HAP-1 (cell line): ENCODE data around the gene EMC9.

Experiments
- DNase-seq, 2 experiments: peaks; one replicate each; pipeline ENCODE4 v3.0.0-alpha.2; 2016 to 2020; ENCODE audit warnings: low spot score in 2 of 2
- H3K27me3 ChIP-seq: fragments of 250-450 bp; sonication (Bioruptor Pico); 2 replicates; pipeline ENCODE4 v1.5.1; 2020; ENCODE audit warnings: low read depth, mild to moderate bottlenecking, moderate library complexity
- H3K36me3 ChIP-seq: fragments of 250-450 bp; sonication (Bioruptor Pico); replicated peaks from 2 replicates; pipeline ENCODE4 v1.5.1; 2020; ENCODE audit warnings: mild to moderate bottlenecking
- H3K4me1 ChIP-seq: fragments of 250-450 bp; sonication (Bioruptor Pico); 2 replicates; pipeline ENCODE4 v1.5.1; 2020; ENCODE audit warnings: mild to moderate bottlenecking
- H3K4me3 ChIP-seq: fragments of 250-450 bp; sonication (Bioruptor Pico); 2 replicates; pipeline ENCODE4 v1.5.1; 2020; ENCODE audit warnings: mild to moderate bottlenecking, moderate library complexity
- H3K9me3 ChIP-seq: fragments of 250-450 bp; sonication (Bioruptor Pico); 2 replicates; pipeline ENCODE4 v1.5.1; 2020; ENCODE audit warnings: mild to moderate bottlenecking, moderate library complexity
- in situ Hi-C: fragments of 300-500 bp; cut with MboI; formaldehyde crosslinking; loops from 3 replicates; pipeline ENCODE4 v1.14.3; 2020; ENCODE audit warnings: low sequenced_read_pairs, inconsistent platforms, mixed read lengths

Gene EMC9

GRCh38 chr14:24149302-24149969 lies 8.0 kb upstream of the EMC9 start:
- Histone ChIP-seq H3K4me3 (no peak overlapping the region), H3K4me1 (peaks cover 11% of the 10 kb centered on the region), H3K27me3 (no peaks in the 10 kb centered on the region), H3K9me3 (no peaks in the 10 kb centered on the region), H3K36me3 (peaks cover 62% of the 10 kb centered on the region)
- no peak for DNase-seq
- in situ Hi-C loops: no loop called here

GRCh38 chr14:24147761-24148428 lies 6.5 kb upstream of the EMC9 start:
- peak overlapping the region; percentile 94 for H3K4me3 ChIP-seq
- DNase-seq: no peak
- H3K9me3 ChIP-seq: no peaks in the 10 kb centered on the region
- peaks cover 11% of the 10 kb centered on the region for H3K4me1 ChIP-seq
- peaks cover 62% of the 10 kb centered on the region for H3K36me3 ChIP-seq
- no peaks in the 10 kb centered on the region for H3K27me3 ChIP-seq
- in situ Hi-C loops: no loop called here

- Histone ChIP-seq H3K9me3 (no peaks in the 10 kb centered on the region), H3K4me3 (peak within 1 kb of the TSS; percentile 94), H3K27me3 (no peaks in the 10 kb centered on the region), H3K36me3 (peaks cover 54% of the 10 kb centered on the region), H3K4me1 (peaks cover 11% of the 10 kb centered on the region)
- in situ Hi-C loops: no loop called here
- DNase-seq: peak; percentile 99 to 100
Observed at GRCh38 chr14:24146978-24147760, 5.8 kb upstream of the EMC9 start, which contains the start of gene RNF31. TSS of gene RNF31 (plus strand) at chr14:24147498. CDS start at chr14:24147699, 201 bp downstream.

GRCh38 chr14:24146453-24146977 lies 5.1 kb upstream of the EMC9 start, which contains the start of gene PSME2:
TSS of gene PSME2 (minus strand) at chr14:24146610. CDS start at chr14:24146581, 29 bp downstream.
- no peaks in the 10 kb centered on the region for H3K9me3 ChIP-seq
- peaks cover 48% of the 10 kb centered on the region for H3K36me3 ChIP-seq
- peaks cover 11% of the 10 kb centered on the region for H3K4me1 ChIP-seq
- no peaks in the 10 kb centered on the region for H3K27me3 ChIP-seq
- in situ Hi-C loops: no loop called here
- DNase-seq: peak; percentile 97 to 99
- peak within 1 kb of the TSS; percentile 94 for H3K4me3 ChIP-seq

- DNase-seq: no peak
Observed at GRCh38 chr14:24145690-24146452, 4.5 kb upstream of the EMC9 start.

GRCh38 chr14:24145219-24145618 lies 3.8 kb upstream of the EMC9 start:
- Histone ChIP-seq H3K4me3 (peak overlapping the region; percentile 94), H3K9me3 (no peaks in the 10 kb centered on the region), H3K36me3 (peaks cover 35% of the 10 kb centered on the region), H3K27me3 (no peaks in the 10 kb centered on the region), H3K4me1 (peaks cover 11% of the 10 kb centered on the region)
- DNase-seq: no peak
- in situ Hi-C loops: no loop called here

More at GRCh38 chr14:24145690-24146452, 4.5 kb upstream of the EMC9 start:
- in situ Hi-C loops: no loop called here
- Histone ChIP-seq H3K36me3 (peaks cover 41% of the 10 kb centered on the region), H3K9me3 (no peaks in the 10 kb centered on the region), H3K4me1 (peaks cover 11% of the 10 kb centered on the region), H3K4me3 (peak overlapping the region; percentile 94), H3K27me3 (no peaks in the 10 kb centered on the region)

- Histone ChIP-seq H3K4me3 (no peak overlapping the region), H3K4me1 (peaks cover 18% of the 10 kb centered on the region), H3K36me3 (peaks cover 33% of the 10 kb centered on the region), H3K27me3 (no peaks in the 10 kb centered on the region), H3K9me3 (no peaks in the 10 kb centered on the region)
- DNase-seq: no peak
- in situ Hi-C loops: no loop called here
Observed at GRCh38 chr14:24144451-24144850, 3.1 kb upstream of the EMC9 start.

- Histone ChIP-seq H3K36me3 (peaks cover 33% of the 10 kb centered on the region), H3K9me3 (no peaks in the 10 kb centered on the region), H3K4me1 (peaks cover 16% of the 10 kb centered on the region), H3K4me3 (no peak overlapping the region), H3K27me3 (no peaks in the 10 kb centered on the region)
- in situ Hi-C loops: no loop called here
- DNase-seq: no peak
Observed at GRCh38 chr14:24143511-24143910, 2.1 kb upstream of the EMC9 start.

- H3K36me3 ChIP-seq: peaks cover 37% of the 10 kb centered on the region
- in situ Hi-C loops: no loop called here
- no peaks in the 10 kb centered on the region for H3K27me3 ChIP-seq
- H3K4me3 ChIP-seq: peak overlapping the region; percentile 77
- peak in 1 of 2 experiments; percentile 52 for DNase-seq
- H3K4me1 ChIP-seq: peaks cover 21% of the 10 kb centered on the region
- no peaks in the 10 kb centered on the region for H3K9me3 ChIP-seq
Observed at GRCh38 chr14:24139272-24139934, 2.0 kb downstream of the EMC9 start.

- Histone ChIP-seq H3K9me3 (no peaks in the 10 kb centered on the region), H3K4me3 (no peak overlapping the region), H3K27me3 (no peaks in the 10 kb centered on the region), H3K36me3 (peaks cover 30% of the 10 kb centered on the region), H3K4me1 (peaks cover 21% of the 10 kb centered on the region)
- in situ Hi-C loops: no loop called here
- no peak for DNase-seq
Observed at GRCh38 chr14:24138396-24139271, 2.8 kb downstream of the EMC9 start.

- no peak overlapping the region; the same call in 1 of the 2 replicates for H3K4me3 ChIP-seq
- no peaks in the 10 kb centered on the region for H3K27me3 ChIP-seq
- peaks cover 30% of the 10 kb centered on the region for H3K36me3 ChIP-seq
- no peak for DNase-seq
- peaks cover 21% of the 10 kb centered on the region for H3K4me1 ChIP-seq
- no peaks in the 10 kb centered on the region for H3K9me3 ChIP-seq
- in situ Hi-C loops: no loop called here
Observed at GRCh38 chr14:24137529-24138395, 3.6 kb downstream of the EMC9 start.
